Stomach (tissue), 19 donors: ENCODE results near the gene ARL17B. TPM values are rescaled to one million over a fixed set of nuclear protein-coding genes. Genes with fewer than 3 reads are reported as not detected.
"Not testable (repeated sequence)": the region's sequence is repeated elsewhere in the genome, so short reads cannot be mapped to it uniquely, and the experiment has no call there.

Experiments
- DNase-seq, 2 donors: peaks; one replicate each; pipeline versions ENCODE4 v3.0.0 to v3.0.0-alpha.2; 2013 to 2019
- H3K27ac ChIP-seq, 5 donors: fragments of 200-600 bp in 4 of 5; sonication (generic) in 4 of 5; one replicate each; pipeline ENCODE4 v1.5.1; 2013 to 2019; ENCODE audit warnings: mild to moderate bottlenecking in 1 of 5, moderate library complexity in 1 of 5
- H3K27me3 ChIP-seq, 3 donors: fragments of 200-600 bp; sonication (generic); one replicate each; pipeline ENCODE4 v1.5.1; 2017 to 2019; ENCODE audit warnings: mixed run types in 1 of 3
- H3K36me3 ChIP-seq, 4 donors: fragments of 200-600 bp; sonication (generic); 1 replicate in 3 of 4; 2 replicates in 1 of 4; pipeline ENCODE4 v1.5.1; 2016 to 2019
- H3K4me1 ChIP-seq, 4 donors: fragments of 200-600 bp; sonication (generic); one replicate each; pipeline ENCODE4 v1.5.1; 2016 to 2019
- H3K4me3 ChIP-seq, 4 donors: fragments of 200-600 bp; sonication (generic) in 3 of 4; one replicate each; pipeline ENCODE4 v1.5.1; 2016 to 2019; ENCODE audit warnings: mild to moderate bottlenecking in 1 of 4
- H3K9me3 ChIP-seq, 4 donors: fragments of 200-600 bp; sonication (generic); one replicate each; pipeline ENCODE4 v1.5.1; 2016 to 2019
- WGBS, 5 donors: extraction: QIAGEN DNeasy Blood & Tissue Kit in 3 of 5; methylation state at CpG; one replicate each; pipeline versions ENCODE4 v1.1.5 to v1.1.7; 2013 to 2018; 5-methylcytosine and 5-hydroxymethylcytosine counted together
- intact Hi-C: fragments of 100-400 bp; cut with DNase I; formaldehyde crosslinking; loops from one replicate; pipeline ENCODE4 v1.15.1; 2023; ENCODE audit warnings: low total_unique reads
- long read RNA-seq, 10 donors: transcript quantifications; one replicate each; lab custom pipeline, GENCODE V29; 2026
- polyA plus RNA-seq, 3 donors: library from polyadenylated mRNA; stranded (reverse); fragments of 200-250 nt; gene quantifications; one replicate each; pipeline ENCODE4 v1.2.3, GENCODE V29; 2013
- total RNA-seq, 5 donors: library from RNA; depleted of rRNA; stranded (reverse); fragments of >200 nt; gene quantifications; one replicate each; pipeline versions ENCODE4 v1.1.0 to v1.2.3, GENCODE V29; 2014 to 2016
- donor health status: healthy with polysubstance abuse.
- donor health status: Bipolar disorder and iron deficiency.
- donor health status: healthy.

The ARL17B gene
- total RNA-seq (100 to 1,000 TPM in 1 of 5 donors, 10 to 100 TPM in 2, 1 to 10 TPM in 1, under 1 TPM in 1; 0.58 to 194 (median 15.6) TPM), polyA plus RNA-seq (10 to 100 TPM in 1 of 3 donors, 1 to 10 TPM in 2; 6.3 to 11.9 (median 8.8) TPM)
- long read RNA-seq, donor 1 = 0 reads
- long read RNA-seq, donor 2, transcript ARL17B-202 (4 exons, 743 nt) = major isoform, 8 of 10 reads
- long read RNA-seq, donor 2, partial matches to known transcripts = 0 of 10 reads
- long read RNA-seq, donor 2, other reads (novel, unspliced or antisense) = 0 of 10 reads
- long read RNA-seq, donor 3, transcript ARL17B-202 (4 exons, 743 nt) = major isoform, 5 of 5 reads
- long read RNA-seq, donor 3, partial matches to known transcripts = 0 of 5 reads
- long read RNA-seq, donor 3, other reads (novel, unspliced or antisense) = 0 of 5 reads
- long read RNA-seq, donor 4, partial matches to known transcripts = 0 of 1 reads
- long read RNA-seq, donor 4, other reads (novel, unspliced or antisense) = 0 of 1 reads
- long read RNA-seq, donor 5, partial matches to known transcripts = 5 of 7 reads
- long read RNA-seq, donor 5, other reads (novel, unspliced or antisense) = 0 of 7 reads
- long read RNA-seq, donor 6, partial matches to known transcripts = 0 of 1 reads
- long read RNA-seq, donor 6, other reads (novel, unspliced or antisense) = 0 of 1 reads
- long read RNA-seq, donor 7 = 0 reads
- long read RNA-seq, donor 8, partial matches to known transcripts = 0 of 3 reads
- long read RNA-seq, donor 8, other reads (novel, unspliced or antisense) = 0 of 3 reads
- long read RNA-seq, donor 9 = 0 reads
- long read RNA-seq, donor 10, partial matches to known transcripts = 0 of 3 reads
- long read RNA-seq, donor 10, other reads (novel, unspliced or antisense) = 0 of 3 reads

DNA sequence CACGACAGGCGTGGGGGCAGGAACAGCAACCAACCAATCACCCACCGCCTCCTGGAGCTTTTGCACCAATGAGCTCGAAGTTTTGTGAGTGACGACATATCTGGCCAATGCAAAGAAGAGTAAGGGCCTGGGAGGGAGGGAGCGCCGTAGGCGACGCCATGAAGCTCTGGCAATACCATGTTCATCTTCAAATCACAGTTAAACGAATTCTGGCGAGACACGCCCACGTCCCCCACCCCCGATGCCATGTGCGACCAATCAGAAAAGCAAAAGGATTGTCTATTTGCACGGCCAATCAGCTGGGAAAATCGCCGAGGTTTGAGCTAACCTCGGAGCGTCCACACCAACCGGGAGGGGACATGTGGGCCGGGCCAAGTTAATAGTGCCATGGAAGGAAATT lies at the start of gene ARL17B:
ARL17B (minus strand) TSS at position 12 of the 400 bp plus-strand sequence. CDS start 3,369 bp downstream, outside the sequence.
- H3K36me3 ChIP-seq, H3K27me3 ChIP-seq, intact Hi-C loops, H3K9me3 ChIP-seq, H3K4me1 ChIP-seq: not testable (repeated sequence)
- peak within 1 kb of the TSS in 1 of 4 donors; percentile 28 for H3K4me3 ChIP-seq
- H3K27ac ChIP-seq = peak within 1 kb of the TSS in 1 of 5 donors; percentile 38
- WGBS, 5 donors = 0% methylated on average over 3 to 14 of the region's 22 CpGs; no CpG with 5 or more reads in 3 of the 5 donors
- peak in 1 of 2 donors; percentile 94 for DNase-seq

DNA sequence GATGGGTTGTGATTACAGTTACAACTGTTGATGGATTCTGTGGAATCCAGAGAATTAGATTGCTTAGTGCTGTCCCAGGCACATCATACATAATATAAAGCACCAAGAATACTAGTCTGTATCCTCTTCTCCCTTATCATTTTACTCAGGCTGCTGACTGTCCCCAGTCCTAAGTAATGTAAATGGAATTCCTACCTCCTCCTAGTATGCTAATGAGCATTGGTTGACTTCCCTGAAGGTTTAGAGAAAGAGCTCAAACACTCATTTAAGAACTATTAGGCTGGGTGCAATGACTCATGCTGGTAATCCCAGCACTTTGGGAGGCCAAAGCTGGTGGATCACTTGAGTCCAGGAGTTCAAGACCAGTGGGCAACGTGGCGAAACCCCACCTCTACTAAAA lies 48.3 kb upstream of the ARL17B start:
- intact Hi-C loops, DNase-seq, H3K4me1 ChIP-seq, H3K36me3 ChIP-seq, H3K27me3 ChIP-seq, H3K27ac ChIP-seq, H3K4me3 ChIP-seq, H3K9me3 ChIP-seq: not testable (repeated sequence)
- WGBS, 5 donors = no CpG with 5 or more reads among the region's 2 CpGs

DNA sequence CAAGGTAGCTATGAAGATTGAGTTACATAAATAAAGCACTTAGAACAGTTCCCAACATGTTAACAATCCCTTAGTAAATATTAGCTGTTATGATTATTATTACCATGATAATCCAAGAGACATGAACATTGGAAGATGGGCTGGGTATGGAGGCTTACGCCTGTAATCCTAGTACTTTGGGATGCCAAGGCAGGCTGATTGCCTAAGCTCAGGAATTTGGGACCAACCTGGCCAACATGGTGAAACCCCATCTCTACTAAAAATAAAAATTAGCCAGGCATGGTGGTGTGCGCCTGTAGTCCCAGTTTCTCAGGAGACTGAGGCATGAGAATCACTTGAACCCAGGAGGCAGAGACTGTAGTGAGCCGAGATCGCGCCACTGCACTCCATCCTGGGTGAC lies 45.6 kb upstream of the ARL17B start:
- WGBS, 5 donors = no CpG with 5 or more reads among the region's 5 CpGs
- not testable (repeated sequence) for DNase-seq

DNA sequence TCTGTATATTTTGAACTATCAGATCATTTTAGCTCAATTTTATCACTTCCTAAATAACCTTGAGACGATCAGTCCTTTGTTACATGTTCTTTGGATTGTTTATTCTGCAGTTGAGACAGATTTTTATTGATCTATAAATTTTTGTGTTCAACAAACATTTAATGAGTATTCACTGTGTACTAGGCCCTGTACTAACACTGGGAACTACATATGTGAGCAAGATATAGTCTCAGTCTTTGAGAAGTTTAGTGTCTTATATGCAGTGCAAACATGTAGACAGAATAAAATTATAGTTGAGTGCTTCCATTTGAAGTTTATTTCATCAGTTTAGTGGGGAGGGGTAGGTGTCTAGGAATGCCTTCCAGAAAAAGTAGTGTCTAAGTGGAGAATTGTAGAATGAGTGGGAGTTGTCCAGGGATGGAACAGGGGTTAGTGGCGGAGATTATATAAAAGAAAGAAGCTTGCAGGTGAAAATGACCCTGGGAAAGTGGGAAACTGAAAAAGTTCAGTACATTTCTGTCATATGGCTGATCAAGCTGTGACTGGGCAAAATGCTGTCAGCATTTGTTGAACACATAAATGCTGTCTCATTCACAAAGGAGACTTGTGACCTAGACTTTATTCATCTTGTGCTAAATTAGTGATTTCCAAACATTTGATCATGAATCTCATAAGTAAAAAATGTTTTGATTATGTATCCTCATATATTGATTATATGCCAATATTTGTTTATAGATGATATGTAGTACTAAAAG lies 39.6 kb upstream of the ARL17B start:
- H3K27me3 ChIP-seq, H3K4me3 ChIP-seq, intact Hi-C loops, H3K36me3 ChIP-seq, H3K4me1 ChIP-seq, H3K9me3 ChIP-seq, DNase-seq, H3K27ac ChIP-seq: not testable (repeated sequence)
- WGBS, 5 donors = 100% methylated on average over 1 of the region's 2 CpGs; no CpG with 5 or more reads in 3 of the 5 donors

More for the DNA sequence above, 45.6 kb upstream of the ARL17B start:
- H3K27me3 ChIP-seq, H3K36me3 ChIP-seq, H3K4me1 ChIP-seq, intact Hi-C loops, H3K4me3 ChIP-seq, H3K9me3 ChIP-seq, H3K27ac ChIP-seq: not testable (repeated sequence)

DNA sequence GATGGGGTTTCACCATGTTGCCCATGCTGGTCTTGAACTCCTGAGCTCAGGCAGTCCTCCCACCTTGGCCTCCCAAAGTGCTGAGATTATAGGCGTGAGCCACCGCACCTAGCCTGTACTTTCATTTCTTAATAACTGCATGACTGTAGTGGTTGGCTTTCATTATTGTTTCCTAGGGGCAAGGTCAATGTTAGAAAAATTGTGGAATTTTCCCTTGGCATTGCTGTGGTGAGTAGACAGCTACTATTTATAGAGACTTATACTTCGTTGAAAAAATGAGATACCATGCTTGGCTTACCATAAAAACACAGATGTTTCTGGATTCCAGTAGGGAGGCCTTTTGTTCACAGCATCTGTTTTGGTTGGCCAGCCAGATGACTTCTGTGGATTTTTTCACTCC lies 39.0 kb upstream of the ARL17B start:
- not testable (repeated sequence) for H3K9me3 ChIP-seq

DNA sequence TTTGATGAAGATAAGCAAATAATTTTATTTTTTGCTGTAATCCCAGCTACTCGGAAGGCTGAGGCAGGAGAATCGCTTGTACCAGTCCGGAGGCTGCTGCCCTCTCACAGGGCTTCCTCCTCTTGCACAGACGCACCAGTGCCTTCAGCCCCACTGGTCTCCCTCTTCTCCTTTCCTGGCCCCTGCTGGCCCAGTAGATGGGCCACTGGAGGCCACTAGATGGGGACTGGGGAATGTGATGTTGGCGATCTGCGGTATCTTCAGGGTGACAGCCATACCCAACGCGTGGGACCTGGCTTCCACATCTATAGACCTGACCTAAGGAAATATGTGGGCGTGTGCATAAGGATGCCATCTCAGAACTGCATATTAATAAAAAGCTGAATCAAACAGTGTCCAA lies 38.4 kb upstream of the ARL17B start:
- H3K36me3 ChIP-seq, H3K27ac ChIP-seq, DNase-seq, H3K27me3 ChIP-seq, H3K9me3 ChIP-seq, H3K4me3 ChIP-seq, H3K4me1 ChIP-seq, intact Hi-C loops: not testable (repeated sequence)
- WGBS, 5 donors = 98 to 100% methylated on average over 4 of the region's 9 CpGs; no CpG with 5 or more reads in 3 of the 5 donors

More for the DNA sequence above, 39.0 kb upstream of the ARL17B start:
- H3K36me3 ChIP-seq, DNase-seq, H3K4me1 ChIP-seq, intact Hi-C loops, H3K27ac ChIP-seq, H3K4me3 ChIP-seq, H3K27me3 ChIP-seq: not testable (repeated sequence)
- 46 to 71% (median 61%) methylated on average over 1 of the region's 3 CpGs; no CpG with 5 or more reads in 1 of the 5 donors for whole genome bisulfite sequencing, 5 donors

DNA sequence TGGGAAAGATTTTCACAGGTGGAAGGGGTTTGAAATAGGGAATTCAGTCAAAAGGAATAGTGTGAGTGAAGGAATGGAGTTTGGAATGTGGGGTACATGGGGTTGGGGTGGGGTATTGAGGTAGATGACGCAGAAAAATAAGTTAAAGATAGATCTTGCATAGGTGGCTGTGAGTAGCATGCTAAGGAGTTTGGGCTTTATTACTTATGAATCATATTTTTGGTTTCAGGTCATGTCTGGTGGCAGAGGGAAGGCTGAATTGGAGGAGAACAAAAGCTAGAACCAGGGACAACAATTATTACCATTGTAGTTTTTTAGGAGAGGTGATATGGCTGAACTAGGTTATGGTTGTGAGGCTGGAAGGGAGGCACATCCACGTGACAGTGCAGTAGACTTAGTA lies 34.7 kb upstream of the ARL17B start:
- H3K27me3 ChIP-seq, DNase-seq, H3K4me3 ChIP-seq, H3K9me3 ChIP-seq, H3K4me1 ChIP-seq, H3K36me3 ChIP-seq, intact Hi-C loops, H3K27ac ChIP-seq: not testable (repeated sequence)
- WGBS, 5 donors = 84 to 100% (median 88%) methylated on average over 1 of the region's 2 CpGs; no CpG with 5 or more reads in 1 of the 5 donors

DNA sequence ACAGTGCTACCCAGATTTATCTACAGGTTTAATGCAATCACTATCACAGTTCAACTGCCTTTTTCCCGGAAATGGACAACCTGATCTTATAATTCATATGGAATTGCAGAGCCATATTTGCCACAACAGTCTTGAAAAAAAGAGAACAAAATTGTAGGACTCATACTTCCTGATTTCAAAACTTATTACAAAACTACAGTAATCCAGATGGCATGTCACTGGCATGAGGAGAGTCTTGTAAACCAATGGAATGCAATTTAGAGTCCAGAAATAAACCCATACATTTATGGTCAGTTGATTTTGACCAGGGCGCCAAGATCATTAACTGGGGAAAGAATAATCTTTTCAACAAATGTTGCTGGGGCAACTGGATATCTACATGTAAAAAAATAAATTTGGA lies 32.1 kb upstream of the ARL17B start:
- H3K4me3 ChIP-seq, H3K36me3 ChIP-seq, H3K4me1 ChIP-seq, H3K27me3 ChIP-seq, H3K9me3 ChIP-seq, intact Hi-C loops, H3K27ac ChIP-seq, DNase-seq: not testable (repeated sequence)
- WGBS, 5 donors = no CpG with 5 or more reads among the region's 2 CpGs

DNA sequence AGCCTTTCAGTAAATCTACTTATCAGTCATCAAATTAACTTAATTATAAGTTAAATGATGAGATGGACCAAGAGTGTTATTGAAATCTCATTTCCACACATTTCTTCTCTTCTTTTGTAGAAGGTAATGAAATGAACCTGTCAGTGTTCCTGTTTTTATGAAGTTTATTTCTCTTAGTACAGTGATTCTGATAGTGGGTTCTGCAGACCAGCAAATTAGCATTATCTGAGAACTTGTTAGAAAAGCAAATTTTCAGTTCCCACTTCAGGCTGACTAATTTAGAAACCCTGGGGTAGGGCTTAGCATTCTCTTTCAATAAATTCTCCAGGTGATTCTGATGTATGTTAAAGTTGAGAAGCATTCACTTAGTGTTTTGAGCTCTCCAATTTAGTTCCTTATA lies 23.9 kb upstream of the ARL17B start:
- H3K4me1 ChIP-seq, DNase-seq, H3K27ac ChIP-seq, intact Hi-C loops, H3K27me3 ChIP-seq, H3K36me3 ChIP-seq, H3K4me3 ChIP-seq, H3K9me3 ChIP-seq: not testable (repeated sequence)

DNA sequence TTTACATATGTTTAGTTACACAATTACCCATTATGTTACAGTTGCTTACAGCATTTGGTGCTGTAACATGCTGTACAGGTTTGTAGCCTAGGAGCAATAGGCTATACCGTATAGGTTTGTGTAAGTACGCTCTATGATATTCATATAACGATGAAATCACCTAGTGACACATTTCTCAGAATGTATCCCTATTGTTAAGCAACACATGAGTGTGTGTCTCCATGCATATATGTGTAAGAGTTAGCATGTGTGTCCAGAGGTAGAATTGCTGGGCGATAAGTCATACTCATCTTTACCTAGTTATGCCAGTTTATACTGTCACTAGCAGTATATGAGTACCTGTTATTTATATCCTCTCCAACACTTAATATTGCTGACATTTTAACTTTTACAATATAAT lies 21.6 kb upstream of the ARL17B start:
- DNase-seq, H3K36me3 ChIP-seq, H3K27me3 ChIP-seq, intact Hi-C loops, H3K4me3 ChIP-seq, H3K4me1 ChIP-seq, H3K9me3 ChIP-seq, H3K27ac ChIP-seq: not testable (repeated sequence)
- WGBS, 5 donors = 82 to 95% (median 90%) methylated on average over 3 of the region's 4 CpGs; no CpG with 5 or more reads in 1 of the 5 donors

DNA sequence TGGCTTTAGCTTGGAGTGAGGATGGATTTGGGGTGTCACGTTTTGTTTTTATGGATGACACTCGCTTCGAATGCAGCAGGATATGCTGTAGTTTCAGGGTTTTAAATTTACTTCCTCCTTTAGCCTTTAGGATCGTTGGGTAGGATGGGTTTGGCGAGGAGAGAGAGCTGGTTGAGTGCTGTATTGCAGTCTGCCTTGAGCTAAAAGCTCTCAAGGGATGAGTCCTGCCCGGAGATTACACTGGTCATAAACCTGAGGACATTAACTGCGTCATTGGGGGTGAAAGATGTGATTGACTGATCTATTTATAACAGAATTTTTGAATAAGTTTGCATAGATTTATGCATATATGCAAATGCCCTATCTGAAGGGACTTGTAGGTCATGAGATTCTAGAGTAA lies 11.9 kb upstream of the ARL17B start:
- H3K9me3 ChIP-seq, H3K36me3 ChIP-seq, H3K27ac ChIP-seq, H3K27me3 ChIP-seq, H3K4me3 ChIP-seq, H3K4me1 ChIP-seq, DNase-seq, intact Hi-C loops: not testable (repeated sequence)
- WGBS, 5 donors = no CpG with 5 or more reads among the region's 7 CpGs
